A673 (cell line): ENCODE data around the gene CMPK2.

ENCODE experiments used
- EZH2 ChIP-seq: fragments of 200-600 bp; sonication (generic); IDR thresholded peaks from 2 replicates; pipeline ENCODE4 v1.6.1; 2017; ENCODE audit warnings: borderline replicate concordance, low read depth, mild to moderate bottlenecking, mixed read lengths, antibody characterized with exemption, low read length; ENCODE audit not compliant: poor library complexity, severe bottlenecking
- TF ChIP-seq, protein P1 (sequence below): fragments of 300-800, 200-600 bp; sonication (generic); conservative IDR thresholded peaks from 2 replicates; pipeline ENCODE4 v1.5.1; 2017; ENCODE audit warnings: low read depth, mild to moderate bottlenecking, antibody characterized with exemption, low read length, moderate library complexity, mixed read lengths

DNA sequence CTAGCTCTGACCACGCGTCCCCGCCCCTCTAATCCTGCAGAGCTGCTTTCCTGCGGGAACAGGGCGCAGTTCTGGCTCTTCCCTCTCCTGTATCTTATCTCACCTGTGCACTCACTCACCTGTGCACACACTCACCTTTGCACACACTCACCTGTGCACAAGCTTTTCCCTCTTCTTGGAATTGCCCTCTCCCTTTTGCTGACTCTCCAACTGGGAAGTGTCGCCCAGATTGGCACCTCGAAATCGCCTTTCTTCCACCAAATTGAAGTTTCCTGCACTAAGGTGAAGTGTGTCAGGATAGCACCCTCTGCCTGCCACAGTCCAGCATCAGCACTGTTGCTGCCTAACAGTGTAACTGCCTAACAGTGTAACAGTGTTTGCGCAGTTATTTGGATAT is 566 bp upstream of the CMPK2 start:
- TF ChIP-seq, protein P1, sequence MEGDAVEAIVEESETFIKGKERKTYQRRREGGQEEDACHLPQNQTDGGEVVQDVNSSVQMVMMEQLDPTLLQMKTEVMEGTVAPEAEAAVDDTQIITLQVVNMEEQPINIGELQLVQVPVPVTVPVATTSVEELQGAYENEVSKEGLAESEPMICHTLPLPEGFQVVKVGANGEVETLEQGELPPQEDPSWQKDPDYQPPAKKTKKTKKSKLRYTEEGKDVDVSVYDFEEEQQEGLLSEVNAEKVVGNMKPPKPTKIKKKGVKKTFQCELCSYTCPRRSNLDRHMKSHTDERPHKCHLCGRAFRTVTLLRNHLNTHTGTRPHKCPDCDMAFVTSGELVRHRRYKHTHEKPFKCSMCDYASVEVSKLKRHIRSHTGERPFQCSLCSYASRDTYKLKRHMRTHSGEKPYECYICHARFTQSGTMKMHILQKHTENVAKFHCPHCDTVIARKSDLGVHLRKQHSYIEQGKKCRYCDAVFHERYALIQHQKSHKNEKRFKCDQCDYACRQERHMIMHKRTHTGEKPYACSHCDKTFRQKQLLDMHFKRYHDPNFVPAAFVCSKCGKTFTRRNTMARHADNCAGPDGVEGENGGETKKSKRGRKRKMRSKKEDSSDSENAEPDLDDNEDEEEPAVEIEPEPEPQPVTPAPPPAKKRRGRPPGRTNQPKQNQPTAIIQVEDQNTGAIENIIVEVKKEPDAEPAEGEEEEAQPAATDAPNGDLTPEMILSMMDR, result peak; percentile 63
- no peak for TF ChIP-seq EZH2
